Measurements from ENCODE around the gene GBX1. TPM values are rescaled to one million over a fixed set of nuclear protein-coding genes. Genes with fewer than 3 reads are reported as not detected.

GBX1 gene
- polyA plus RNA-seq, 4 donors = 0.27 to 0.34 TPM; not detected in 2

DNA sequence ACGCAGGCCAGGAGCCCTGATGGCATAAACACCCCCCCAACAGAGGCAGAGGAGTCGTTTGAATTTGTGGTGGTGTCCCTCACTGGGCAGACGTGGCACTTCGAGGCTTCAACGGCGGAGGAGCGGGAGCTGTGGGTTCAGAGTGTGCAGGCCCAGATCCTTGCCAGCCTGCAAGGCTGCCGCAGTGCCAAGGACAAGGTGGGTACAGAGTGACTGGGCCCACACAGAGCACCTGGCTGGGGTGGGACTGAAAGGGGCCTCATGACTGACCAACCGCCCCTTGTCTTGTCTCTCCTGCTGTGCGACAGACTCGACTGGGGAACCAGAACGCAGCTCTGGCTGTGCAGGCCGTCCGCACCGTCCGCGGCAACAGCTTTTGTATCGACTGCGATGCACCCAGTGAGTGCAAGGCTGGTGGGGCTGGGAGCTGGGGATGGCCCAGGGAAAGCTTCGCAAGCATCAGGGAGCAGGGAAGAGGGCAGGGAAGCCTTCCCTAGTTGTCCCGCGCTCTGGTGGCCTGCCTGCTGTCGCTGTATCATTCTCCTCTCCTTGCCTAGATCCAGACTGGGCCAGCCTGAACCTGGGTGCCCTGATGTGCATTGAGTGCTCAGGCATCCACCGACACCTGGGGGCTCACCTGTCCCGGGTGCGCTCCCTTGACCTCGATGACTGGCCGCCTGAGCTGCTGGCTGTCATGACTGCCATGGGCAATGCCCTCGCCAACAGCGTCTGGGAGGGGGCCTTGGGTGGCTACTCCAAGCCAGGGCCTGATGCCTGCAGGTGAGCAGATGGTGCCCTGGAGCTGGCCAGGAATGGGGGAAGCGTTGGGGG lies 25.4 kb downstream of the GBX1 start:
- DNase-seq (ENCODE audit: low read depth in 4 of 4, low spot score in 3 of 4) = no peak

GRCh38 chr7:151141311-151141854 lies 26.1 kb downstream of the GBX1 start:
- DNase-seq (ENCODE audit: low read depth in 4 of 4, low spot score in 3 of 4) = no peak

DNA sequence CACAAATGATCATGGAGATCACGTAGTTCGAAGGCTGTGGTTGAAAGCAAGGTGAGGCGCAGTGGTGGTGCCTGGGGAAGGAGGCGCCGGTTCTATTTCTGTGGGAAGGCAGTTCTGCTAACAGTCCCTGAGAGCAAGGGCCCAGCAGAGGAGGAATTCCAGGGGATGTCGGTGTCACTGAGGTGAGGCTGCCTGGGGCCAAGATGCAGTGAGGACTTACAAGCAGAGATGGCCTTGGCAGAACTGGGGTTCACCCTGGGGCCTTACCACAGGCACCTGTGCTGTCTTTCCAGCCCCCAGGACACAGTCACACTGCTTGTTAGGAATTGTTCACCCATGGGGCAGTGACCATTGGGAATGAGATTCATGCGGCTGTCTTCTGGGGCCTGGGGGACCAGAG lies 26.7 kb downstream of the GBX1 start:
- DNase-seq (ENCODE audit: low read depth in 4 of 4, low spot score in 3 of 4) = no peak

GRCh38 chr7:151139791-151140190 lies 27.7 kb downstream of the GBX1 start:
- no peak for DNase-seq (ENCODE audit: low read depth in 4 of 4, low spot score in 3 of 4)

DNA sequence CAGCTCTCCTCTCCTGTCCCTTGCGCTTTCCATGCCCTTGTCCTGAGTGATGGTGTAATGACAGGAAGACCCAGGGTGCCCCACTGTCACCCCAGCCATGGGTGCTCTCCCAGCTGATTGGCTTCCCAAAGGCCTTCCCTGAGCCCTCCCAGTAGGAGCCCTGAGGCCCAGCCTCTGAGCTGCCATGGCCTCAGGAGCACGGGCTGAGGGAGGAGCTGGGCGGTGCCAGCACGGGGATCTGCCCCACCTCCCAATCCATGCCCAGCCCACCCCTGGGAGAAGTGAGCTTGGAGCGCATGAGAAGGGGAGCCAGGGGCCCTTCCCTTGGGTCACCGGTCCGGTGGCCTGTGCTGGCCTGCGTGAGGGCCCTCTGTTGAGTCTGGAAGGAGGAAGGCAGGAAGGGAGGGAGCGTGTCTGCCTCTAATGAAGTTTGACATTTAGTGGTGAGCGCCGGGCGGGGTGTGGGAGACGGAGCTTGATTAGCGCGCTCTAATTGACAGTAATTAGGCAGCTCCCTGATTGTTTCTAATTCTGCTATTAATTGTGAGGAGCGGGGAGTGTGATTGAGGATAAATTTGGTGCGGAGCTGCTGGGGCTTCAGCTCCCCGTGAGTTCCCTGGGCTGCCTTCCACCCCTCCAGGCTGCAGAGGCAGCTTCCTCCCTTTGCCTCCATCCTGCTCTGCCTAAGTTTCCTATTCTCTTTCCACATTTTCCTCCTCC lies 28.3 kb downstream of the GBX1 start:
- no peak for DNase-seq (ENCODE audit: low read depth in 4 of 4, low spot score in 3 of 4)

DNA sequence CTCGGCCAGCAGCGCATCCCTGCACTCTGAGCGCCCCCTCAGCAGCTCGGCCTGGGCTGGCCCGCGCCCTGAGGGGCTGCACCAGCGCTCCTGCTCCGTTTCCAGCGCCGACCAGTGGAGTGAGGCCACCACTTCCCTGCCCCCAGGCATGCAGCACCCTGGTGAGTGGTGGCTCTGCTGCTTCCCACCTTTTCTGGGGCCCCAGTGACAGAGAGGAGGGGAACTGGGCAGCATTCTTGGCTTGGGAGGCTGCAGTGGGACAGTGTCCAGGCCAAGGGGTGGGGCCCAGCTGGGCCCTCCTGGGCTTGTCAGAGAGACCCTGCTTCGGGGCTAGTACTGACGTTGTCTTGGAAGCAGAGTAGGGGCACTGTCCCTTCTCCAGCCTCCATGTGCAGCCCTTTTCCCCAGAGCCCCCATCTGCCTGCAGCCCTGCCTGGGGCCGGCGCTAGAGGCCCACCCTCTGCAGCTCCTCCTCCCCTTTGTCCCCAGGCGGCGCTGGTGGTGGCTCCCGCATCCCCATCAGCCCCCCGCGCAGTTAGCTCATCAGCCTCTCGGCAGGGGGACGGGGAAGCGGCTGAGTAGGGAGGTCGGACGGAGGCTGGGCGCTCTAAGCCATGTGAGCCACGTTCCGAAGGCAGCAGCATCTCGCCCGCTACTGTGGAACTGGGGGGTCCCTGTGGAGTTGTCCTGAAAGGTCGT lies 29.2 kb downstream of the GBX1 start:
- DNase-seq (ENCODE audit: low read depth in 4 of 4, low spot score in 3 of 4) = no peak

DNA sequence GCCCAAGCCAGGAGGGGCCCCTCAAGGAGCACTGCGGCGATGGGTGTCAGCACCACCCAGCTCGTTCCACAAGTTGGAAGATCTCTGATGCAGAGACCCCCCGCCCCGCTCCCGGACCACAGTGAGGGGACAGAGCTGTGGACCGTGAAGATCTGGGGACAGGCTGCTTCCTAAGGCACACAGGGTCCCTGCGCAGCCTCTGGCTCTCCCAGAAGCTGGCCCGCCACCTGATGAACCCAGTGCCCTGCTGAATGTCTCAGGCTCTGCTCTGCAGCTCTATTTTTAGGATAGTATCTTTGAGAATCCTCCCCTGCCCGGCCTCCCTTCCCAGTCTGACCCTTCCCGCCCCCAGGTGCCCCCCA lies 29.7 kb downstream of the GBX1 start:
- DNase-seq (ENCODE audit: low read depth in 4 of 4, low spot score in 3 of 4) = no peak

- no peak for DNase-seq (ENCODE audit: low read depth in 4 of 4, low spot score in 3 of 4)
These were observed 30.3 kb downstream of the GBX1 start for GRCh38 chr7:151137076-151137675.

DNA sequence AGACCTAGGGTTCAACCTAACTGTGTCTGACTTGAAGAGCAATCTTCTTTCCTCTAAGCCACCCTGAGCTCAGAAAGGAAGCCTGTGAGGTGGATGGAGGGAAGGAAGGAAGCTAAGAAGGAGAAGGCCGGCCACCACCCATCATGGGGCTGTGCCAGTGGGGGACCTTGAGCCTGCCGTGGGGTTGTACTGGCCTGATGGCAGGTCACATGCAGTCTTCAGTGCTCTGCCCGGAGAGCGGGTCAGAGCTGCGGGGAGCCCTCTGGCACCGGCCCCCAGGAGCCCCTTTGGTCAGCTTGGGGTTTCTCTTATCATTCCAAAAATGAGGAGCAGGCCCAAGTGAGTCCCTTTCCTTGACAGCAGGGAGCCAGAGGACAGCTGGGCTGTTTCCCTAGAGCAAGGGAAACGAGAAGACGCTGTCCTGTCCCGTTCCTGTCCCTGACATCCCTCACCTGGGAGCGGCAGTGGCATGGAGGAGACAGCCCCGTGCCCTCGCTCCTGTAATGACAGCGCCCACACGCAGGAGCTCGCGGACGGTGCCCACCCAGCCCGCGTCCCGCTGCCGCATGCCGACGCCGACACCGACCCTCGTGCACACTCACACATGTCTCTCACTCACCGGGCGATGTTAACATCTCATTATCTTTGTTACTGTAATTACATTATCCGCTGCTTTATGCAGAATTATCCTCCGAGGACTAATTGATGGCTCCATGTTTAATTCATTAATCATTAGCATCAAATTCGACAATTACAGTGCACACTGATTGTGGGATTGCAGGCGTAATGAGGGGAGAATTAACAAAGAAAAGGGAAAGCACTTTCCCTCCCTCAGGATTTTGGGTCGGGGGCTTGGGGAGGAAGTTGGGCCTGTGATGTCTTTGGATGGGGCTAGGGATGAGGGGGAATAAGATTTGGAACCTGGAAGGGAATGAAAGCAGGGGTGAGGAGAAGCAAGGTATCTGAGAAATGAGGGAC lies 31.3 kb downstream of the GBX1 start:
- no peak for DNase-seq (ENCODE audit: low read depth in 4 of 4, low spot score in 3 of 4)

- DNase-seq (ENCODE audit: low read depth in 4 of 4, low spot score in 3 of 4) = no peak
These were observed 32.0 kb downstream of the GBX1 start for GRCh38 chr7:151135525-151135845.

- DNase-seq (ENCODE audit: low read depth in 4 of 4, low spot score in 3 of 4) = no peak
These were observed 32.6 kb downstream of the GBX1 start for GRCh38 chr7:151134743-151135524.

GRCh38 chr7:151133986-151134742 lies 33.3 kb downstream of the GBX1 start:
- no peak for DNase-seq (ENCODE audit: low read depth in 4 of 4, low spot score in 3 of 4)

DNA sequence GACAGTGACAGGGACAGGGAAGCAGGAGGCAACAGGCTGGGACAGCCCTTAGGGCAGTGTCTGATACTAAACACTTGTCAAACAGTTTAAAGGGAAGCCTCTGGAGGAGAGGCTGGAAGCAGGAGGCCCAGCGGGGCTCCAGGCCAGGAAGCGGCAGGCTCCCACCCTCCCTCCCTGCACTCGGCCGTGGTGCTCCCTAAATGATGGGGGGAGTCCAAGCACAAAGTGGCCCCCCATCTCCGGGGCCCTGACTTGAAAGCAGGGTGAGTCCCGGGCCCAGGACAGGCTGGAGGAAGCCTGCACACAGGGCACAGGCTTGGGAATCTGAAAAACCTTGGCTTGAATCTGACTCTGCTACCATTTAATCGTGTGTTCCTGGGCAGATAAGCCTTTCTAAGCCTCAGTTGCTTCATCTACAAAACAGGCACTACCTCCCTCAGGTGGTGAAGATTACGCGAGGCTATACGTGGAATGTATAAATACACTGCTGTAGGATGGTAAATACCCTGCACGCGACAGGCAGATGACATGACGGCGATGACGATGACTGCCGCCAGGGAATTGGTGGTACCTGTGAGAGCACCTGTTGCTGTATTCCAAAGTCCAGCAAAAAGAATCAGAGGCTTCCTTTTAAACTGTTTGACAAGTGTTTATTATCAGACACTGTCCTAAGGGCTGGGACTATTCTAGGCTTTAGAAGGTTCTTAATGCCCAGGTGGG lies 34.1 kb downstream of the GBX1 start:
- no peak for DNase-seq (ENCODE audit: low read depth in 4 of 4, low spot score in 3 of 4)

DNA sequence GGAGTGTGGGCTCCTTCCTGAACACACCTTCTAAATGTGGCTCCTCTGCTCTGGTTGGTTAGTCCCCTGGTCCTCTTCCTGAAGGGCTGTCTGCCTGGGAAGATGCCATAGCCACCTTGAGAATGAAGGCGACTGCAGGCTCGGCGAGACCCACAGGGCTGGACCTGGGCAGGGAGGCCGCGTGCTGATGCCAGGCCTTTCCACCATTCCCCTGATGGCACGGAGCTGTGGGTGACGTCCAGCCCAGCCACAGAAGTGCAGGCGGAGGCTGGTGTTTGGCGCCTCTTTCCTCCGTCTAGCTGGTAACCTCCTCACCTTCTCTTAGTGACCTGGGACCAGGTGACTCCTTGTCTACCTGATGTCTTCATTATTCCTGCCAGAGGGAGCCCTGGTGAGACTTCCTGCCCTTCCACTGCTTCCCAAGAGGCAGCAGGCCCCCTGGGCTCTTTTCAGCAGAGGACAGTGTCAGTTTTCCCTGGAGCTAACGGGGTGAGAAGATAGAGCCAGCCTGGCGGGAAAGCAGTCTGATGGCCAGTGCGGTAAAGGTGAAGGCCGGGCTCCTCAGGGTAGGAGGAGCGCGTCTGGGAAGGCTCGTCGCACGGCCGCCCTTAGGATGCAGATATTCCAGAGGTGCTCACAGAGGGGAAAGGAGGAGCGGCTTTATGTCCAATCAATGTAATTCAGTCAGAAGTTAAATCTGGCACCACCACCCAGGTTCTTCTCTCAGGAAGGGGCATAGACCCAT lies 34.9 kb downstream of the GBX1 start:
- DNase-seq (ENCODE audit: low read depth in 4 of 4, low spot score in 3 of 4) = no peak

GRCh38 chr7:151131592-151132293 lies 35.8 kb downstream of the GBX1 start:
- no peak for DNase-seq (ENCODE audit: low read depth in 4 of 4, low spot score in 3 of 4)

DNA sequence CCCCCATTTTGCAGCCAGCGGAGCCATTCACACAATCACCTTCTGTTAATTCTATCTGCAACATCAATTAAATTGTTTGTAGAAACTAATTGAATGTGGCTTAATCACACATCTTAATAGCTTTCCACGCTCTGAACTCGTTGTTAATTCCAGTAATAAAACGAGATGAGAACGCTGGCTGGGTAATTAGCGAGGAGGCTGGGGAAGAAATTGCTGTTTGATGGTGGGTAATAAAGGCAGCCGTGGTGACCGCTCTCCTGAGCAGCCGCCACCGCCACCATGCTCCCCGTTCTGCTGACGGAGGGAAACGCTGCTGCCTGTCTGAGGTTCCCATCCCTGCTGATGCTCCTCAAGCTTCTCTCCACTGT lies 36.3 kb downstream of the GBX1 start:
- no peak for DNase-seq (ENCODE audit: low read depth in 4 of 4, low spot score in 3 of 4)
